ENCODE results near the gene ALDH1A3. TPM values are rescaled to one million over a fixed set of nuclear protein-coding genes. Genes with fewer than 3 reads are reported as not detected.

Gene ALDH1A3
- total RNA-seq, 5 donors from 2014 or later (not counting 1 experiment from before 2014, with no cell fraction given), result 0.26 to 1.2 (median 0.38) TPM; not detected in 2

GRCh38 chr15:100934166-100934565 lies 54.5 kb downstream of the ALDH1A3 start:
- H3K36me3 ChIP-seq (ENCODE audit: control insufficient read depth in 2 of 2, extremely low read depth in 1 of 2, insufficient read depth in 1 of 2, low read length in 1 of 2), result no peaks in the 10 kb centered on the region
- peaks cover 0 to 3% of the 10 kb centered on the region in 2 experiments for H3K27me3 ChIP-seq (replicated peaks in 1 of 2; ENCODE audit: control insufficient read depth in 2 of 2, extremely low read depth in 1 of 2, insufficient read depth in 2 of 2, low read length in 1 of 2)
- H3K27me3 Mint-ChIP-seq, result peaks cover 5 to 17% of the 10 kb centered on the region in 2 donors
- POLR2A ChIA-PET, result no interaction called here
- peaks cover 0 to 5% (median 0%) of the 10 kb centered on the region in 3 donors for H3K4me1 Mint-ChIP-seq
- no peak overlapping the region for H3K4me3 Mint-ChIP-seq
- no peak overlapping the region for H3K4me3 ChIP-seq (ENCODE audit: control insufficient read depth in 1 of 2, extremely low read depth in 1 of 2, low read length in 1 of 2)
- CTCF ChIA-PET, result interaction anchor here (0.7 kb wide), 2 partner anchors 29 to 742 kb away, joined by 8 to 9 read pairs; no protein-coding TSS in a partner anchor
- H3K4me1 ChIP-seq (ENCODE audit: control insufficient read depth in 1 of 2, extremely low read depth in 1 of 2, insufficient read depth in 2 of 2, low read length in 2 of 2), result no peaks in the 10 kb centered on the region
- no peaks in the 10 kb centered on the region for H3K36me3 Mint-ChIP-seq
- DNase-seq, result no peak
- no peak overlapping the region for H3K27ac ChIP-seq (ENCODE audit: low read length)
- H3K27ac Mint-ChIP-seq, result no peak overlapping the region
- H3K9me3 Mint-ChIP-seq, result no peaks in the 10 kb centered on the region
- no peak for ATAC-seq (replicated peaks in 1 of 4)
- H3K9me3 ChIP-seq, result no peaks in the 10 kb centered on the region

GRCh38 chr15:100934726-100935125 lies 55.1 kb downstream of the ALDH1A3 start:
- ChIA-PET POLR2A (no interaction called here), CTCF (interaction anchor here in 1 of 2 donors (0.6 to 0.7 kb wide), 2 partner anchors 12 to 743 kb away, joined by 3 to 8 read pairs; no protein-coding TSS in a partner anchor)
- Histone ChIP-seq H3K27ac (ENCODE audit: low read length) (no peak overlapping the region), H3K36me3 (ENCODE audit: control insufficient read depth in 2 of 2, extremely low read depth in 1 of 2, insufficient read depth in 1 of 2, low read length in 1 of 2) (no peaks in the 10 kb centered on the region), H3K4me3 (ENCODE audit: control insufficient read depth in 1 of 2, extremely low read depth in 1 of 2, low read length in 1 of 2) (no peak overlapping the region), H3K27me3 (replicated peaks in 1 of 2; ENCODE audit: control insufficient read depth in 2 of 2, extremely low read depth in 1 of 2, insufficient read depth in 2 of 2, low read length in 1 of 2) (peaks cover 0 to 3% of the 10 kb centered on the region in 2 experiments), H3K9me3 (no peaks in the 10 kb centered on the region), H3K4me1 (ENCODE audit: control insufficient read depth in 1 of 2, extremely low read depth in 1 of 2, insufficient read depth in 2 of 2, low read length in 2 of 2) (no peaks in the 10 kb centered on the region)
- Mint-ChIP-seq H3K36me3 (no peaks in the 10 kb centered on the region), H3K4me1 (peaks cover 0 to 5% (median 0%) of the 10 kb centered on the region in 3 donors), H3K4me3 (no peak overlapping the region), H3K27ac (no peak overlapping the region), H3K9me3 (no peaks in the 10 kb centered on the region), H3K27me3 (peaks cover 5 to 17% of the 10 kb centered on the region in 2 donors)
- no peak for ATAC-seq (replicated peaks in 1 of 4)
- DNase-seq, result no peak

- Histone ChIP-seq H3K36me3 (ENCODE audit: control insufficient read depth in 2 of 2, extremely low read depth in 1 of 2, insufficient read depth in 1 of 2, low read length in 1 of 2) (no peaks in the 10 kb centered on the region), H3K27ac (ENCODE audit: low read length) (no peak overlapping the region), H3K9me3 (no peaks in the 10 kb centered on the region), H3K27me3 (replicated peaks in 1 of 2; ENCODE audit: control insufficient read depth in 2 of 2, extremely low read depth in 1 of 2, insufficient read depth in 2 of 2, low read length in 1 of 2) (no peaks in the 10 kb centered on the region), H3K4me3 (ENCODE audit: control insufficient read depth in 1 of 2, extremely low read depth in 1 of 2, low read length in 1 of 2) (no peak overlapping the region), H3K4me1 (ENCODE audit: control insufficient read depth in 1 of 2, extremely low read depth in 1 of 2, insufficient read depth in 2 of 2, low read length in 2 of 2) (no peaks in the 10 kb centered on the region)
- ChIA-PET POLR2A (no interaction called here), CTCF (no interaction called here)
- Mint-ChIP-seq H3K27ac (no peak overlapping the region), H3K4me1 (peaks cover 0 to 5% (median 0%) of the 10 kb centered on the region in 3 donors), H3K9me3 (no peaks in the 10 kb centered on the region), H3K27me3 (peaks cover 3 to 10% of the 10 kb centered on the region in 2 donors), H3K4me3 (no peak overlapping the region), H3K36me3 (no peaks in the 10 kb centered on the region)
- DNase-seq (no peak), ATAC-seq (replicated peaks in 1 of 4) (no peak)
- WGBS (ENCODE audit: insufficient coverage), result no CpG with 5 or more reads among the region's 4 CpGs
Observed at GRCh38 chr15:100937171-100937570, 57.5 kb downstream of the ALDH1A3 start.

GRCh38 chr15:100939791-100940190 lies 60.2 kb downstream of the ALDH1A3 start:
- no peaks in the 10 kb centered on the region for H3K36me3 ChIP-seq (ENCODE audit: control insufficient read depth in 2 of 2, extremely low read depth in 1 of 2, insufficient read depth in 1 of 2, low read length in 1 of 2)
- Mint-ChIP-seq H3K9me3 (no peaks in the 10 kb centered on the region), H3K4me3 (no peak overlapping the region), H3K27ac (no peak overlapping the region), H3K36me3 (no peaks in the 10 kb centered on the region), H3K4me1 (peaks cover 0 to 2% (median 0%) of the 10 kb centered on the region in 3 donors), H3K27me3 (no peaks in the 10 kb centered on the region)
- ATAC-seq (replicated peaks in 1 of 4), result no peak
- no CpG with 5 or more reads among the region's 4 CpGs for WGBS (ENCODE audit: insufficient coverage)
- H3K27me3 ChIP-seq (replicated peaks in 1 of 2; ENCODE audit: control insufficient read depth in 2 of 2, extremely low read depth in 1 of 2, insufficient read depth in 2 of 2, low read length in 1 of 2), result peaks cover 0 to 3% of the 10 kb centered on the region in 2 experiments
- POLR2A ChIA-PET, result no interaction called here
- no peak overlapping the region for H3K27ac ChIP-seq (ENCODE audit: low read length)
- no peak overlapping the region for H3K4me3 ChIP-seq (ENCODE audit: control insufficient read depth in 1 of 2, extremely low read depth in 1 of 2, low read length in 1 of 2)
- DNase-seq, result no peak
- H3K4me1 ChIP-seq (ENCODE audit: control insufficient read depth in 1 of 2, extremely low read depth in 1 of 2, insufficient read depth in 2 of 2, low read length in 2 of 2), result no peaks in the 10 kb centered on the region
- CTCF ChIA-PET, result no interaction called here
- no peaks in the 10 kb centered on the region for H3K9me3 ChIP-seq

- Mint-ChIP-seq H3K27ac (no peak overlapping the region), H3K36me3 (no peaks in the 10 kb centered on the region), H3K27me3 (no peaks in the 10 kb centered on the region), H3K4me3 (no peak overlapping the region), H3K4me1 (no peaks in the 10 kb centered on the region), H3K9me3 (no peaks in the 10 kb centered on the region)
- H3K4me1 ChIP-seq (ENCODE audit: control insufficient read depth in 1 of 2, extremely low read depth in 1 of 2, insufficient read depth in 2 of 2, low read length in 2 of 2), result no peaks in the 10 kb centered on the region
- DNase-seq (peak in 1 of 35 experiments; percentile 17), ATAC-seq (replicated peaks in 1 of 4) (no peak)
- no peak overlapping the region for H3K4me3 ChIP-seq (ENCODE audit: control insufficient read depth in 1 of 2, extremely low read depth in 1 of 2, low read length in 1 of 2)
- WGBS (ENCODE audit: insufficient coverage), result 100% methylated on average over 1 of the region's 2 CpGs
- no peaks in the 10 kb centered on the region for H3K9me3 ChIP-seq
- no peak overlapping the region for H3K27ac ChIP-seq (ENCODE audit: low read length)
- no peaks in the 10 kb centered on the region for H3K36me3 ChIP-seq (ENCODE audit: control insufficient read depth in 2 of 2, extremely low read depth in 1 of 2, insufficient read depth in 1 of 2, low read length in 1 of 2)
- ChIA-PET CTCF (no interaction called here), POLR2A (no interaction called here)
- H3K27me3 ChIP-seq (replicated peaks in 1 of 2; ENCODE audit: control insufficient read depth in 2 of 2, extremely low read depth in 1 of 2, insufficient read depth in 2 of 2, low read length in 1 of 2), result peaks cover 0 to 3% of the 10 kb centered on the region in 2 experiments
Observed at GRCh38 chr15:100940767-100941379, 61.2 kb downstream of the ALDH1A3 start.

DNA sequence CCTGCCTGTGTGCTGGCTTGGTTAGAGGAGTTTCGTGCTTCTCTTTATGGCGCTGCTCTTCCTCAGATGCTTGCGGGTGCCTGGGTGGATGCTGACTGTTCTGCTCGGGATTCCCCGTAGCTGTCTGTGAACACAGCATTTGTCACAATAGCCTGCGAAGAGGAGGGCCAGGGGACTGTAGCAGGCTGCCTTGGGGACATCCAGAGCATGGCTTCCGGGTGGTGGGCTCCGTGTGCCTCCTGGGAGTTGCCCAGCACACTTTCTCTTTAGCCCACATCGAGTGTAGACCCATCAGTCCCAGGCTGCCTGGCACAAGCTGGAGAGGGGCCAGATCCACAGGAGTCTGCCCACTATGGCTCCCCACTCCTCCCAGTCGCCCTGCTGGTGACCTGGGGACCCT lies 61.9 kb downstream of the ALDH1A3 start:
- H3K9me3 Mint-ChIP-seq, result no peaks in the 10 kb centered on the region
- POLR2A ChIA-PET, result no interaction called here
- CTCF ChIA-PET, result no interaction called here
- H3K27ac Mint-ChIP-seq, result no peak overlapping the region
- Histone ChIP-seq H3K27ac (ENCODE audit: low read length) (no peak overlapping the region), H3K9me3 (no peaks in the 10 kb centered on the region), H3K4me1 (ENCODE audit: control insufficient read depth in 1 of 2, extremely low read depth in 1 of 2, insufficient read depth in 2 of 2, low read length in 2 of 2) (no peaks in the 10 kb centered on the region), H3K27me3 (replicated peaks in 1 of 2; ENCODE audit: control insufficient read depth in 2 of 2, extremely low read depth in 1 of 2, insufficient read depth in 2 of 2, low read length in 1 of 2) (peaks cover 0 to 3% of the 10 kb centered on the region in 2 experiments), H3K36me3 (ENCODE audit: control insufficient read depth in 2 of 2, extremely low read depth in 1 of 2, insufficient read depth in 1 of 2, low read length in 1 of 2) (no peaks in the 10 kb centered on the region), H3K4me3 (ENCODE audit: control insufficient read depth in 1 of 2, extremely low read depth in 1 of 2, low read length in 1 of 2) (no peak overlapping the region)
- no peak overlapping the region for H3K4me3 Mint-ChIP-seq
- no peaks in the 10 kb centered on the region for H3K4me1 Mint-ChIP-seq
- ATAC-seq (replicated peaks in 1 of 4), result no peak
- 89% methylated on average over 8 of the region's 10 CpGs for WGBS (ENCODE audit: insufficient coverage)
- no peak for DNase-seq
- peaks cover 0 to 4% of the 10 kb centered on the region in 2 donors for H3K27me3 Mint-ChIP-seq
- no peaks in the 10 kb centered on the region for H3K36me3 Mint-ChIP-seq
